HCT116 (cell line): ENCODE measurements around the gene DTD2. TPM values are rescaled to one million over a fixed set of nuclear protein-coding genes. Genes with fewer than 3 reads are reported as not detected.

Source experiments
- ATAC-seq: fragments of 200-7000 bp; cut with Tn5 transposase; 2 replicates; pipeline ENCODE4 v1.9.1; 2020; ENCODE audit warnings: mild to moderate bottlenecking, moderate library complexity
- BruUV-seq: library from RNA; stranded (reverse); fragments of 400-500 nt; replicated peaks from 2 replicates; lab custom pipeline; 2021; lab: Mats Ljungman, UMichigan
- CTCF ChIA-PET: fragments of 300-600 bp; sonication (Branson Sonifier 250); formaldehyde crosslinking; loops from one replicate; lab custom pipeline; 2021; ENCODE audit warnings: antibody characterized with exemption; lab: Charles Lee
- POLR2A ChIA-PET: fragments of 300-600, 350-600 bp; sonication (Branson Sonifier 250); formaldehyde crosslinking; loops from one replicate; lab custom pipeline; 2021; ENCODE audit warnings: antibody characterized with exemption; lab: Charles Lee
- RAD21 ChIA-PET, 2 experiments: fragments of 300-600 bp; sonication (Branson Sonifier 250); formaldehyde crosslinking; loops; one replicate each; lab custom pipeline; 2023; ENCODE audit warnings: low total read pairs in 2 of 2; ENCODE audit not compliant: uncharacterized antibody in 2 of 2, unreplicated experiment in 2 of 2, low non-redundant PET in 1 of 2; lab: Charles Lee
- DNase-seq: peaks from one replicate; pipeline ENCODE4 v3.0.0-alpha.2; 2010; ENCODE audit warnings: low read depth, low spot score
- H2AFZ ChIP-seq: fragments of 200-600 bp; shearing (Covaris generic), sonication (generic); 2 replicates; pipeline ENCODE4 v1.6.1; 2017; ENCODE audit warnings: low read depth, mixed run types, mixed read lengths, antibody characterized with exemption, low read length; ENCODE audit not compliant: poor library complexity, severe bottlenecking
- H3K27ac ChIP-seq: 2 replicates; pipeline ENCODE4 v1.5.1; 2012; ENCODE audit warnings: low read depth, low read length
- H3K27me3 ChIP-seq: fragments of 200-600 bp; sonication (generic); 2 replicates; pipeline ENCODE4 v1.6.1; 2016; ENCODE audit warnings: mixed run types, low read length, mixed read lengths; ENCODE audit not compliant: insufficient read depth
- H3K36me3 ChIP-seq, 2 experiments: fragments of 200-500 bp in 1 of 2; fragments of 200-600 bp in 1 of 2; sonication (Bioruptor generic) in 1 of 2; sonication (generic) in 1 of 2; 2 replicates each; pipeline versions ENCODE4 v1.5.1 to v1.6.1; 2014 to 2016; ENCODE audit warnings: low read length in 2 of 2, inconsistent platforms in 1 of 2, mixed read lengths in 1 of 2, mixed run types in 1 of 2; ENCODE audit not compliant: insufficient read depth in 2 of 2, control insufficient read depth in 1 of 2
- H3K4me1 ChIP-seq, 2 experiments: fragments of 200-600 bp in 1 of 2; sonication (generic) in 1 of 2; 2 replicates each; pipeline versions ENCODE4 v1.5.1 to v1.6.1; 2012 to 2017; ENCODE audit warnings: low read length in 2 of 2, inconsistent platforms in 1 of 2, mild to moderate bottlenecking in 1 of 2, mixed read lengths in 1 of 2, mixed run types in 1 of 2, moderate library complexity in 1 of 2; ENCODE audit not compliant: insufficient read depth in 2 of 2, control insufficient read depth in 1 of 2
- H3K4me2 ChIP-seq: fragments of 200-600 bp; sonication (generic); 2 replicates; pipeline ENCODE4 v1.6.1; 2017; ENCODE audit warnings: mixed run types, low read length, mixed read lengths
- H3K4me3 ChIP-seq, 2 experiments: fragments of 200-600 bp in 1 of 2; sonication (generic) in 1 of 2; replicated peaks in 1 of 2; 2 replicates each; pipeline ENCODE4 v1.5.1; 2011 to 2016; ENCODE audit warnings: low read length in 2 of 2, control low read depth in 1 of 2, low read depth in 1 of 2, mild to moderate bottlenecking in 1 of 2, mixed read lengths in 1 of 2, mixed run types in 1 of 2
- H3K79me2 ChIP-seq: fragments of 200-600 bp; sonication (generic); 2 replicates; pipeline ENCODE4 v1.6.1; 2017; ENCODE audit warnings: mild to moderate bottlenecking, mixed run types, low read length, moderate library complexity, mixed read lengths; ENCODE audit not compliant: insufficient read depth
- H3K9ac ChIP-seq: fragments of 200-600 bp; sonication (generic); 2 replicates; pipeline ENCODE4 v1.6.1; 2016; ENCODE audit warnings: low read length, mixed read lengths
- H3K9me2 ChIP-seq: fragments of 200-600 bp; sonication (generic), shearing (Covaris generic); 2 replicates; pipeline ENCODE4 v1.6.1; 2017; ENCODE audit warnings: mixed run types, mild to moderate bottlenecking, moderate library complexity; ENCODE audit not compliant: insufficient read depth
- H3K9me3 ChIP-seq, 2 experiments: fragments of 200-500 bp in 1 of 2; fragments of 200-600 bp in 1 of 2; sonication (Bioruptor generic) in 1 of 2; sonication (generic) in 1 of 2; 2 replicates each; pipeline ENCODE4 v1.6.1; 2014 to 2017; ENCODE audit warnings: low read length in 2 of 2, mixed read lengths in 2 of 2, inconsistent platforms in 1 of 2, low read depth in 1 of 2, mild to moderate bottlenecking in 1 of 2, mixed run types in 1 of 2, moderate library complexity in 1 of 2; ENCODE audit not compliant: control insufficient read depth in 1 of 2, insufficient read depth in 1 of 2
- H4K20me1 ChIP-seq: fragments of 200-600 bp; sonication (generic), shearing (Covaris generic); 2 replicates; pipeline ENCODE4 v1.6.1; 2017; ENCODE audit warnings: mixed run types, mild to moderate bottlenecking, moderate library complexity; ENCODE audit not compliant: insufficient read depth
- CTCF ChIP-seq, 3 experiments: fragments of 200-600 bp in 1 of 3; sonication (generic) in 1 of 3; IDR thresholded peaks in 2 of 3; conservative IDR thresholded peaks in 1 of 3; 2 replicates each; pipeline ENCODE4 v1.5.1; 2012 to 2017; ENCODE audit warnings: low read depth in 2 of 3, low read length in 2 of 3, antibody characterized with exemption in 1 of 3, borderline replicate concordance in 1 of 3, control low read depth in 1 of 3, mild to moderate bottlenecking in 1 of 3, mixed read lengths in 1 of 3, mixed run types in 1 of 3, moderate library complexity in 1 of 3; ENCODE audit not compliant: insufficient read depth in 1 of 3
- ELF1 ChIP-seq: IDR thresholded peaks from 2 replicates; pipeline ENCODE4 v1.6.1; 2012; ENCODE audit warnings: low read depth, borderline replicate concordance
- FOSL1 ChIP-seq: IDR thresholded peaks from 2 replicates; pipeline ENCODE4 v1.6.1; 2012; ENCODE audit warnings: low read depth
- JUND ChIP-seq: IDR thresholded peaks from 2 replicates; pipeline ENCODE4 v1.6.1; 2012
- POLR2AphosphoS5 ChIP-seq: IDR thresholded peaks from 2 replicates; pipeline ENCODE4 v1.6.1; 2011; ENCODE audit warnings: mild to moderate bottlenecking, low read depth, low read length, moderate library complexity
- SRF ChIP-seq: IDR thresholded peaks from 2 replicates; pipeline ENCODE4 v1.6.1; 2012; ENCODE audit warnings: low read depth
- ZBTB33 ChIP-seq: IDR thresholded peaks from 2 replicates; pipeline ENCODE4 v1.6.1; 2011; ENCODE audit warnings: mild to moderate bottlenecking, low read length, moderate library complexity; ENCODE audit not compliant: insufficient replicate concordance; ENCODE audit errors: extremely low read depth
- ZFX ChIP-seq: fragments of 450-650 bp; IDR thresholded peaks from 2 replicates; pipeline ENCODE4 v1.6.1; 2017
- ZNF274 ChIP-seq: fragments of 200-500 bp; sonication (Bioruptor generic); IDR thresholded peaks from 2 replicates; pipeline ENCODE4 v1.6.1; 2014; ENCODE audit warnings: mild to moderate bottlenecking, low read depth, low read length, inconsistent platforms
- intact Hi-C: fragments of 100-400 bp; cut with micrococcal nuclease; formaldehyde crosslinking; loops from 2 replicates; pipeline ENCODE4 v1.10.0; 2022
- total RNA-seq: library from RNA; stranded (reverse); gene quantifications from one replicate; pipeline ENCODE4 v1.2.1, GENCODE V29; 2021; ENCODE audit not compliant: unreplicated experiment
- TF ChIP-seq, protein P1 (sequence below): IDR thresholded peaks from 2 replicates; pipeline ENCODE4 v1.6.1; 2012
- TF ChIP-seq, protein P2 (sequence below): IDR thresholded peaks from 2 replicates; pipeline ENCODE4 v1.6.1; 2012

The DTD2 gene
- total RNA-seq, 1 experiment from 2014 or later = 24.6 TPM

- RAD21 ChIA-PET = no interaction called here
- H3K27ac ChIP-seq = no peak overlapping the region
- no peaks in the 10 kb centered on the region for H3K9me3 ChIP-seq
- no peaks in the 10 kb centered on the region for H3K27me3 ChIP-seq
- peak overlapping the region; percentile 86 to 88 for H3K4me3 ChIP-seq
- H4K20me1 ChIP-seq = no peaks in the 10 kb centered on the region
- POLR2A ChIA-PET = interaction anchor here (1.0 to 2.2 kb wide), 2 partner anchors 38 to 45 kb away, joined by 3 to 7 read pairs; partner anchors contain the start of gene HEATR5A
- no peak for ATAC-seq
- H3K9ac ChIP-seq = peak overlapping the region; percentile 86
- no peak for DNase-seq
- TF ChIP-seq ZNF274 = no peak
- TF ChIP-seq, protein P1, sequence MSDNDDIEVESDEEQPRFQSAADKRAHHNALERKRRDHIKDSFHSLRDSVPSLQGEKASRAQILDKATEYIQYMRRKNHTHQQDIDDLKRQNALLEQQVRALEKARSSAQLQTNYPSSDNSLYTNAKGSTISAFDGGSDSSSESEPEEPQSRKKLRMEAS = no peak
- TF ChIP-seq SRF = no peak
- TF ChIP-seq, all 23 proteins: peak for 0
- H3K36me3 ChIP-seq = no peaks in the 10 kb centered on the region
- CTCF ChIA-PET = interaction anchor here (1.0 to 1.7 kb wide), 3 partner anchors 37 to 1102 kb away, joined by 3 to 6 read pairs (median 5); partner anchors contain the start of gene HEATR5A
- H3K4me2 ChIP-seq = peak overlapping the region; percentile 83
- peaks cover 4 to 11% of the 10 kb centered on the region in 2 experiments; a peak in 2 of 4 replicates for H3K4me1 ChIP-seq
- intact Hi-C loops = loop anchor here (10.0 kb wide), 1 partner anchor 797 kb away; no protein-coding TSS in a partner anchor
- H3K9me2 ChIP-seq = no peaks in the 10 kb centered on the region
- TSS peak; percentile 34 for BruUV-seq
- peak overlapping the region; percentile 74 for H2AFZ ChIP-seq
- peaks cover 12% of the 10 kb centered on the region for H3K79me2 ChIP-seq
These were observed 656 bp upstream of the DTD2 start for GRCh38 chr14:31457665-31458659.

- H3K9ac ChIP-seq = no peak overlapping the region
- no peaks in the 10 kb centered on the region for H3K4me1 ChIP-seq
- ChIA-PET CTCF (interaction anchor here (0.7 to 1.7 kb wide), 6 partner anchors 9 to 1110 kb away, joined by 3 to 4 read pairs (median 3); no protein-coding TSS in a partner anchor), RAD21 (no interaction called here), POLR2A (interaction anchor here (1.4 kb wide), 1 partner anchor 30 kb away, joined by 3 read pairs; the partner anchor contains the start of gene HEATR5A)
- H3K36me3 ChIP-seq = peaks cover 10 to 16% of the 10 kb centered on the region in 2 experiments; a peak in 3 of 4 replicates
- no peak overlapping the region for H2AFZ ChIP-seq
- H3K27me3 ChIP-seq = no peaks in the 10 kb centered on the region
- H4K20me1 ChIP-seq = no peaks in the 10 kb centered on the region
- H3K9me3 ChIP-seq = no peaks in the 10 kb centered on the region
- no peaks in the 10 kb centered on the region for H3K79me2 ChIP-seq
- DNase-seq (peak; percentile 7), ATAC-seq (peak; percentile 79)
- no peaks in the 10 kb centered on the region for H3K9me2 ChIP-seq
- no TSS peak for BruUV-seq
- H3K4me3 ChIP-seq = no peak overlapping the region
- no peak overlapping the region for H3K4me2 ChIP-seq
- H3K27ac ChIP-seq = no peak overlapping the region
- intact Hi-C loops = loop anchor here (10.0 kb wide), 1 partner anchor 805 kb away; no protein-coding TSS in a partner anchor
- TF ChIP-seq POLR2AphosphoS5 = no peak
- no peak for TF ChIP-seq FOSL1
- TF ChIP-seq, protein P2, sequence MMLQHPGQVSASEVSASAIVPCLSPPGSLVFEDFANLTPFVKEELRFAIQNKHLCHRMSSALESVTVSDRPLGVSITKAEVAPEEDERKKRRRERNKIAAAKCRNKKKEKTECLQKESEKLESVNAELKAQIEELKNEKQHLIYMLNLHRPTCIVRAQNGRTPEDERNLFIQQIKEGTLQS = no peak
- TF ChIP-seq ZBTB33 = no peak
- TF ChIP-seq ZFX = no peak
- peak; percentile 25 to 67 (median 42); a peak in 3 of 6 replicates for TF ChIP-seq CTCF (IDR thresholded peaks at IDR 0.05 in 2 of 3, conservative IDR thresholded peaks at IDR 0.05 in 1 of 3; ENCODE audit: borderline replicate concordance in 1 of 3, insufficient read depth in 1 of 3, low read depth in 2 of 3, low read length in 2 of 3)
- TF ChIP-seq ELF1 = no peak
- no peak for TF ChIP-seq JUND
These were observed 7.2 kb downstream of the DTD2 start for GRCh38 chr14:31449971-31450610.
